Measurements from ENCODE around the gene DRC3.

GRCh38 chr17:18004345-18004744, 31.7 kb downstream of the DRC3 start:
- TF ChIP-seq CTCF (IDR thresholded peaks at IDR 0.05), result no peak
- no peak for TF ChIP-seq POLR2A (IDR thresholded peaks at IDR 0.05)

All from vagina (tissue), 2 donors.